Fibroblast of gingiva (primary cell): ENCODE data around the gene CTDSP2.
"Not testable (repeated sequence)": the region's sequence is repeated elsewhere in the genome, so short reads cannot be mapped to it uniquely, and the experiment has no call there.

Source experiments
- DNase-seq: peaks from one replicate; pipeline ENCODE4 v3.0.0-alpha.2; 2011; ENCODE audit warnings: low read depth

CTDSP2 gene

DNA sequence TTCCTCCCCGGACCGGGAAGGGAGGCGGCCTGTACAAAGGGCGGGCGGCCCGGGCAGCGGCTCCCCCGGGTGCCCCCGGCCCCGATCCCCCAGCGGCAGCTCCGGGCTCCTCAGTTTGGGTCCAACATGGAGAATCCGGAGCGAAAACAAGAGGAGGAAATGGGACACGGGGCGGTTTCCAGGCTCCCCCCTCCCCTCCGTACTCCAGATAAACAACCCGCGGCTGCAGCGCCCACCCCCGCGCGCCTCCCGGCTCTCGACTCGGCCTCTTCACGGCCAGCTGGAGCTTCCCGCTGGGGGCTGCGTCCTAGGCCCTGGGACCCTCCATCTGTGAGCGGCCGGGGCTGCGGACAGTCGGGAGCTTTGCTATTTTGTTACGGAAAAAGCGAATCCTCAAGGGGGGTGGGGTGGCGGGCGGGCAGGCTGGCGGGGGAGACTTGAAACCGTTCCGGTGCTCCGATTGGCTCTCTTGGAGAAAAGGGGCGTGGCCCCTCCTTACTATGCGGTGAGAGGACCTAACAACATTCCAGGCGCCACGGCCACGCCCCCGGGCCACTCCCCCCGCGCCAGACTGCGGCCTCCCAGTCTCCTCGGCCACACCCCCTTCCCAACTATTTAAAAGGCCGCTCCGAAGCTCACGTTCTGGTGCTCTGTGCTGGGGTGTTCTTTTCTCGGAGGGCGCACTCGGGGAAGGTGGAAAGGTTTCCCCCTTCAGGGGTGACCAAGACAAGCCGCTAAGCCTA is at the start of gene CTDSP2:
CTDSP2 (minus strand) TSS at position 153 of the 743 bp plus-strand sequence. CDS start 294 bp downstream, outside the sequence.
- DNase-seq, result peak; percentile 99

GRCh38 chr12:57896115-57896433 is 49.5 kb upstream of the CTDSP2 start:
- no peak for DNase-seq

DNA sequence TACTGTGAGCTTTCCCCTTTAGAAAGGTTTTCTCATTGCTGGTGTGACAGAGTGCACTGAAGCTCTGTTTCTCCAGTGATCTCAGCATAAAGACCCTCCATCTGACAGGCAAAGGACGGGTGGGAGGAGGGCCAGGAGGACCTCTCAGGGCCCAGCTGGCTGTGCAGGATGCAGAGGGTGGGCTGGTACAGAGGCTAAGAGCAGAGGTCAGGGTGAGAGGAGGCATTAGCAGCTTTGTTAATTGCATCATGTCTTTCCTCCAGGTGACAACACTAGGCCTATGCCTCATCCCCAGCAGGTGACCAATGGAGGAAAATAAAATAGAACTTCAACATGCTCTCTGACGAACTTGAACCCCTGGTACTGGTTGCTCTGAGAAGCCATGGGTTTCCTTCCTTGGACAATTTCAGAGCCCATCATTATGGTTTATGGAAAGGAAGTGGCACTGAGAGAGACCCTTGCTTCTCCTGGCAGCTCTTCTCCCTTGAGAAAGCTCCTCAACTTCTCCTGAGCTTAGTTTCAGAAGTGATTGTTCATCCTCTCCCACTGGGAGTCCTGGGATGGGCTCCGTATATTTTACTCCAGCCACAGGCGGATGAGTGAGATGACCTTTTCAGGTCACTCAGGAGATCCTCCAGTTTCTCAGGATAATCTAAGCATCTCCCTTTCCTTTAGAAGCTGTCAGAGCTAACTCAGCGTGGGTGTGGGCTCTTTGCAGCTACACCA is 49.0 kb upstream of the CTDSP2 start:
- no peak for DNase-seq

- DNase-seq, result no peak
Observed at GRCh38 chr12:57894399-57895292, 48.1 kb upstream of the CTDSP2 start.

- peak; percentile 95 for DNase-seq
Observed at GRCh38 chr12:57893431-57894353, 47.2 kb upstream of the CTDSP2 start.

GRCh38 chr12:57892232-57892972 is 45.9 kb upstream of the CTDSP2 start:
- no peak for DNase-seq

DNA sequence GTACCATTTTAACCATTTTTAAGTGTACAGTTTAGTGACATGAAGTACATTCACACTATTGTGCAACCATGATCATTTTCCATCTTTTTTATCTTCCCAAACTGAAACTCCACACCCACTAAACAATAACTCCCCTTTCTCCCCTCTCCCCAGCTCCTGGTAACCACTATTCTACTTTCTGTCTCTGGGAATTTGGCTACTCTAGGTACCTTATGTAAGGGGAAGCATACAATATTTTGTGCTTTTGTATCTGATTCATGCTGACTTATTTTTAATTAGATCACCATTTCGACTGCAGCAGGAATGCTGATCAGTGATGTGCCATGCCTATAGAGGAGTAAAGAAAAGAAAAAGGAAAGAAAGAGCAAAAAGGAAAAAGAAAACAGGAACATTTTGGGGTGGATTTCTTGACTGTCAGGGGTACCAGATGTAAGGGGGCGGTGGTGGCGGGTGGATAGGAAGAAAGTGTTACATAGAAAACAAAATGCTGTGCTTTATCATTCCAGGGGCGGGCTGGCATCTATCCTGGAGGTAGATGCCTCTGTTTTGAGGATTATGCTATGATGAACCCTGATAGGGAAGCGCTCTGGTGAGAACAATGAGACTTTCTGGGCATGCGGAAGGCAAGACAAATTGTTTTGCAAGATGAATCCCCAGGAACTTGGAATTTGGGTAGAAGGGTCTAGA is 45.2 kb upstream of the CTDSP2 start:
- no peak for DNase-seq

DNA sequence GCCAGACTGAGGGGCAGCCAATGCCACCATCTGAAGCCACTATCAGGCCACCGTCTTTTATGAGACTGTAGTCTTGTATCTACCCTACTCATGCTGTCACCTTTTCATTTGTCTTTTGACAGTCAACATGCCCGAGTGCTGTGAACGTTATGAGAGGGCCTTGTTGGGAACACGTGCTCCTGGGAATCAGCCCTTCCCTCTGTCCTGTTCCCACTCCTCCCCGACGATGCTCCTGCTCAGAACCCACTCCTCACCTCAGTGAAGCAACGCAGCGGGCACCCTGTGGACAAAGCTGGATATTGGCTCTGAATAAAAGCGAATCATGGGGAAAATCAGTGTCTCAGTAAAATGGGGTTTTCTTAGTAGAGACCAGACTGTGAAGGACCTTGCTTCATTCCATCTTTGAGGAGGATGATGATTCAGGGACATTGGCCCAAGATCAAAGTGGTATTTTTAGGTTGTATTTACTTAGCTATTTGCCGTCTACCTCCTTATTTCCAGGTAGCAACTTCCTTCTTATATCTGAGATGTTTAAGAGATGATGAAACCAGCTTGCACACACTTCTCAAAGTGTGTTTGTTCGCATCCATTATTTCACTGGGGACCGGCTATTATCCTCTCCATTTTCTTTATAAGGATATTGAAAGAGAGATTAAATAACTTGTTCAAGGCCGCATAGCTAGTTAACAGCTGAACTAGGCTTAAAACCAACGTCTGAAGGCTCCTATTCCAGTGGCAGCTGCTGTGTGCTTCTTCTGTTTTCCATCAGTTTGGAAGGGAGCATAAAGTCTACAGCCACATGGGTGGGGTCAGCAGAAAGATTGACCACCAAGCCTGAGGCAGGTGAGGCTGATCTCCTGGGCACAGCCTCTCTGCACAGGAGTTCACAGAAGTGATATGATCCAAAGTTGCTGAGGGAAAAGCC is 43.9 kb upstream of the CTDSP2 start:
- DNase-seq, result no peak

GRCh38 chr12:57889500-57889989 is 43.0 kb upstream of the CTDSP2 start:
- peak; percentile 87 for DNase-seq

DNA sequence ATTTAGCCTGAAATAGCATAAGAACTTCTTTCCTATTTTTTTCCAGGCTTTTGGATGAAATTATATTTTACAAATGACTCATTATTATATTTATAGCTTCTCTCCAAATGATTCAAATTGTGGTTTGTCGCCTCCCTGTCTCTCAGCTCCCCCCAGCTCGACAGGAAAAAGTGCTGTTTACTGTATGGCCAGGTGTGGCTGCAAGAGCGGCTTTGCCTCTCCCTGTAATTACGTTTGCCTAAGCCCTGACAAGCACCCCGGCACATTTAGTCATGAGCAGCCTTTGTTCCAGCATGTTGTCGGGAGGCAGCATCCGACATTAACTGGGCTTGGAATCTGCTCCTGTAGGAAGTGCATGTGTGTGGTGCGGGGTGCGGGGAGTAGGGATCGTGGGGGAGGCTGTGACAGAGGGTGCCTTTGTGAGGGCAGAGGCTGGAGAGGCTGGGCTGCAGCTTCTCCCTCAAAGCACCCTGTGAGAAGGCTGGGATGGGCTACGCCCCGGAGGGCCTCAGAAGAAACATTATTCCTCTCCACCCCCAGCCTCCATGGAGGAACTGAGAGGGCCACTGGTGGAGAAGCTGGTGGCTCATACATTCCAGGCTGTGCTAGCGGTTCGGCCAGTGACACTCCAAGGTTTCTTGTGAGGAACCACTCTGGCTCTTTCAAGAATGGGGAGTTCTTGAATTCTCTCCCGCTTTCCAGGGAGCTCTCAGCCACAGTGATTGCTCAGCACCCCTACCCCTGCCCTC is 42.1 kb upstream of the CTDSP2 start:
- no peak for DNase-seq

GRCh38 chr12:57887631-57888408 is 41.3 kb upstream of the CTDSP2 start:
- peak; percentile 42 for DNase-seq

GRCh38 chr12:57886964-57887363 is 40.4 kb upstream of the CTDSP2 start:
- not testable (repeated sequence) for DNase-seq

- DNase-seq, result no peak
Observed at GRCh38 chr12:57886542-57886941, 40.0 kb upstream of the CTDSP2 start.

DNA sequence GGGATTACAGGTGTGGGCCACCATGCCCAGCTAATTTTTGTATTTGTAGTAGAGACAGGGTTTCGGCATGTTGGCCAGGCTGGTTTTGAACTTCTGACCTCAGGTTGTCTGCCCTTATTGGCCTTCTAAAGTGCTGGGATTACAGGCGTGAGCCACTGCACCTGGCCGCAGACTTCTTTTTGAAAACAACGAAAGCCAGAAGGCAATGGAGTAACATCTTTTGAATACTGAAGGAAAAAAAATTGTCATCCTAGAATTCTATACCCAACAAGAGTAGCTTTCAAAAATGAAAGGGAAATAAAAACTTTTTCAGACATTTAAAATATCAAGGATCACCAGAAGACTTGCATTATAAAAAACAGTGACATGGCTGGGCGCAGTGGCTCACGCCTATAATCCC is 38.7 kb upstream of the CTDSP2 start:
- DNase-seq, result no peak

DNA sequence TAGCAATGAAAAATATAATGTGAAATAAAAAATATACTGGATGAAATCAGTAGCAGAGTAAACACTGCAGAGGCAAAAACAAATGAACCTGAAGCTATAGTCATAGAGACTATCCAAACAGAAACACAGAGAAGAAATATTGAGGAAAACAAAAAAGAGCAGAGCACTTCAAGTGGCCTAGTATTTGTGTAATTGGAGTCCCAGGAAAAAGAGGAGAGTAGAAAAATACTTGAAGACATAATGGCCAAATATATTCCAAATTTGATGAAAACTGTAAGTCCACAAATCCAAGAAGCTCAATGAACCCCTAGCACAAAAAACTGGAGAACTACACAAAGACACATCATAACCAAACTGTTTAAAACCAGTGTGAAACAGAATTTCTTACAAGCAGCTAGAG is 37.2 kb upstream of the CTDSP2 start:
- no peak for DNase-seq

DNA sequence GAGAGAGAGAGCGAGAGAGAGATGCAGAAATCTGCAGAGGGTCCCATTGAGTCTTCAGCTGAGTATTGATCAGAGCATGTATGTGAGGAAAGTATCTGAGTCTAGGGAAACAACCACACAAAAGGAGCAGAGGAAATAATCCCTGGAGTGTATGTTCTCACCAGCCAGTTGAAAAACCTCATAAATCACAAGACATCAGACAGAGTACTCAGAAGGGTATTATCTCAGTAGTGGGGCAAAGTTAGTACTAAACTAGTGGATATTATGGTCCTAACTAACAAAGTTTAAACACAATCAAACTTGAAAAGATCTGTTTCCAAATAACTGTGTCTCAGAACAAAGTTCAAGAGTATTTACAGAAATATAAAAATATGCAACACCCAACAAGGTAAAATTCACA is 36.5 kb upstream of the CTDSP2 start:
- DNase-seq, result no peak

GRCh38 chr12:57882575-57882974 is 36.0 kb upstream of the CTDSP2 start:
- no peak for DNase-seq
